Measurements from ENCODE around the gene ARHGEF10L. TPM values are rescaled to one million over a fixed set of nuclear protein-coding genes. Genes with fewer than 3 reads are reported as not detected.

The ARHGEF10L gene
- total RNA-seq, 3 donors from 2014 or later (not counting 1 experiment from before 2014, with no cell fraction given), result 0.70 to 1.7 (median 0.94) TPM

DNA sequence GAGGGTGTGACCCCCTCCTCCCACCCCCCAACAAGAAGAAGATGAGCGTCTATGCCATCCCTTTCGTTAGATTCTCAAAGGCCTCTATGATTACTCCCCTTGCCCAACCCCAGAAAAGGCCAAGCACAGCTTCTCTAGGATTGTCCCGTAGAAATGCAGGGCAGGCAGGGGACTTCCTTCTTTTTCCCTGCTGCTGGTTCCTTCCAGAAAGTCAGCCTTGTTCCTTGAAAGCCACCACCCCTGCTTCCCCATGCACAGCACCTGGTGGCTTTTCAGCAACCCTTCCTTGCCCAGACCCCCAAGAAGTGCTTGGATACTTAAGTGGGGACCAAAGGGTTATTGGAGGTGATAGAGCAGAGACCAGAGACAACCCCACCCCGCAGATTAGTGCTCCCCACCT lies 75.1 kb downstream of the ARHGEF10L start:
- Histone ChIP-seq H3K27ac (ENCODE audit: low read length) (no peak overlapping the region), H3K27me3 (ENCODE audit: control insufficient read depth, insufficient read depth, low read length) (no peaks in the 10 kb centered on the region), H3K36me3 (ENCODE audit: control insufficient read depth, insufficient read depth, low read length) (no peaks in the 10 kb centered on the region), H3K9me3 (ENCODE audit: control insufficient read depth, insufficient read depth, low read length) (no peaks in the 10 kb centered on the region), H3K4me3 (ENCODE audit: low read length) (no peak overlapping the region), H3K4me1 (ENCODE audit: control insufficient read depth, insufficient read depth, low read length) (peaks cover 5% of the 10 kb centered on the region)
- Mint-ChIP-seq H3K4me3 (no peak overlapping the region), H3K9me3 (no peaks in the 10 kb centered on the region), H3K27ac (no peak overlapping the region), H3K4me1 (no peaks in the 10 kb centered on the region), H3K27me3 (ENCODE audit: low read depth in 2 of 2) (peaks cover 0 to 4% of the 10 kb centered on the region in 2 donors), H3K36me3 (no peaks in the 10 kb centered on the region)
- WGBS (ENCODE audit: insufficient coverage), result 58% methylated on average over 3 of the region's 4 CpGs
- intact Hi-C loops (cut with micrococcal nuclease), result no loop called here
- DNase-seq, result no peak
- TF ChIP-seq, protein P1, sequence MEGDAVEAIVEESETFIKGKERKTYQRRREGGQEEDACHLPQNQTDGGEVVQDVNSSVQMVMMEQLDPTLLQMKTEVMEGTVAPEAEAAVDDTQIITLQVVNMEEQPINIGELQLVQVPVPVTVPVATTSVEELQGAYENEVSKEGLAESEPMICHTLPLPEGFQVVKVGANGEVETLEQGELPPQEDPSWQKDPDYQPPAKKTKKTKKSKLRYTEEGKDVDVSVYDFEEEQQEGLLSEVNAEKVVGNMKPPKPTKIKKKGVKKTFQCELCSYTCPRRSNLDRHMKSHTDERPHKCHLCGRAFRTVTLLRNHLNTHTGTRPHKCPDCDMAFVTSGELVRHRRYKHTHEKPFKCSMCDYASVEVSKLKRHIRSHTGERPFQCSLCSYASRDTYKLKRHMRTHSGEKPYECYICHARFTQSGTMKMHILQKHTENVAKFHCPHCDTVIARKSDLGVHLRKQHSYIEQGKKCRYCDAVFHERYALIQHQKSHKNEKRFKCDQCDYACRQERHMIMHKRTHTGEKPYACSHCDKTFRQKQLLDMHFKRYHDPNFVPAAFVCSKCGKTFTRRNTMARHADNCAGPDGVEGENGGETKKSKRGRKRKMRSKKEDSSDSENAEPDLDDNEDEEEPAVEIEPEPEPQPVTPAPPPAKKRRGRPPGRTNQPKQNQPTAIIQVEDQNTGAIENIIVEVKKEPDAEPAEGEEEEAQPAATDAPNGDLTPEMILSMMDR (IDR thresholded peaks at IDR 0.05), result no peak
- ATAC-seq, result no peak

DNA sequence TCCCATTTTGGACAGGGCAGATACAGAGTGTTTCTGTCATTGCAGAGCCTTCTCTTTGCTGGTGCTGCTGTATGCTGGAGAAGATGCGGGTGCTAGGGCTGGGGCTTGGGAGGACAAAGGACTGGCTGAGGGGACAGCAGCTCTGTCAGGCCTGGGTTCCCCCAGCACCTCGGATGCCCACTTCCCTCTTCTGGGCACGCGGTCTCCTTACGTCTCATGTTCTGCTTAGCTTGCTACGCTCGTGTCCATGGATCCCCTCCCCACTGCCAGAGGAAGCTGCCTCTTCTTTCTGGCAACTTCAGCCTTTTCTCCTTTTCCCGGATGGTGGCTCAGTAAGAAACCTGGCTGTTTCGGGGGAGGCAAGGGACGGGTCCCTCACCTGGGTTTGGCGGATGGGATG lies 75.7 kb downstream of the ARHGEF10L start:
- ATAC-seq (no peak), DNase-seq (no peak)
- H3K27ac ChIP-seq (ENCODE audit: low read length), result no peak overlapping the region
- H3K9me3 ChIP-seq (ENCODE audit: control insufficient read depth, insufficient read depth, low read length), result no peaks in the 10 kb centered on the region
- H3K4me3 Mint-ChIP-seq, result no peak overlapping the region
- H3K9me3 Mint-ChIP-seq, result no peaks in the 10 kb centered on the region
- no peak overlapping the region for H3K4me3 ChIP-seq (ENCODE audit: low read length)
- no peaks in the 10 kb centered on the region for H3K4me1 Mint-ChIP-seq
- intact Hi-C loops (cut with micrococcal nuclease), result no loop called here
- H3K27me3 ChIP-seq (ENCODE audit: control insufficient read depth, insufficient read depth, low read length), result no peaks in the 10 kb centered on the region
- peaks cover 0 to 4% of the 10 kb centered on the region in 2 donors for H3K27me3 Mint-ChIP-seq (ENCODE audit: low read depth in 2 of 2)
- no peaks in the 10 kb centered on the region for H3K36me3 Mint-ChIP-seq
- TF ChIP-seq, protein P1 (IDR thresholded peaks at IDR 0.05), result no peak
- H3K27ac Mint-ChIP-seq, result no peak overlapping the region
- peaks cover 5% of the 10 kb centered on the region for H3K4me1 ChIP-seq (ENCODE audit: control insufficient read depth, insufficient read depth, low read length)
- WGBS (ENCODE audit: insufficient coverage), result 73% methylated on average over 11 of the region's 11 CpGs
- no peaks in the 10 kb centered on the region for H3K36me3 ChIP-seq (ENCODE audit: control insufficient read depth, insufficient read depth, low read length)

DNA sequence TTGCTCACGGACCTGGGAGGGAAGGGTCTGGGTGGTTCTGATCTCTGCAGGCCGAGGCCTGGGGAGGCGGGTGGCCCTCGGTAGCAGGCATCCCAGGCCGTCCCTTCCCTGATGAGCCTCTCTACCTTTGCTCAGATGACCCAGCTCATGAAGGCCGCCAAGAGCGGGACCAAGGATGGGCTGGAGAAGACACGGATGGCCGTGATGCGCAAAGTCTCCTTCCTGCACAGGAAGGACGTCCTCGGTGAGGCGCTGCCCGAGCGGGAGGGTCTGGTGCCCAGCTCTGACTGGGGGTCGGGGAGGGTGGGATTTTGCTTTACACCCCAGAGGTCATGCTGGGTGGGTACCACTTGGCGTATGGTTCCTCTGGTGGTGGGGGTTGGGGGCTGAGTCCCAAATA lies 76.5 kb downstream of the ARHGEF10L start:
- no peaks in the 10 kb centered on the region for H3K36me3 ChIP-seq (ENCODE audit: control insufficient read depth, insufficient read depth, low read length)
- intact Hi-C loops (cut with micrococcal nuclease), result no loop called here
- H3K36me3 Mint-ChIP-seq, result no peaks in the 10 kb centered on the region
- H3K9me3 ChIP-seq (ENCODE audit: control insufficient read depth, insufficient read depth, low read length), result no peaks in the 10 kb centered on the region
- no peaks in the 10 kb centered on the region for H3K27me3 ChIP-seq (ENCODE audit: control insufficient read depth, insufficient read depth, low read length)
- H3K9me3 Mint-ChIP-seq, result no peaks in the 10 kb centered on the region
- H3K27me3 Mint-ChIP-seq (ENCODE audit: low read depth in 2 of 2), result peaks cover 0 to 4% of the 10 kb centered on the region in 2 donors
- no peak overlapping the region for H3K4me3 Mint-ChIP-seq
- TF ChIP-seq, protein P1 (IDR thresholded peaks at IDR 0.05), result no peak
- ATAC-seq, result no peak
- WGBS (ENCODE audit: insufficient coverage), result 87% methylated on average over 17 of the region's 17 CpGs
- H3K27ac ChIP-seq (ENCODE audit: low read length), result no peak overlapping the region
- H3K27ac Mint-ChIP-seq, result no peak overlapping the region
- H3K4me1 ChIP-seq (ENCODE audit: control insufficient read depth, insufficient read depth, low read length), result peaks cover 5% of the 10 kb centered on the region
- DNase-seq, result no peak
- no peak overlapping the region for H3K4me3 ChIP-seq (ENCODE audit: low read length)
- H3K4me1 Mint-ChIP-seq, result no peaks in the 10 kb centered on the region

DNA sequence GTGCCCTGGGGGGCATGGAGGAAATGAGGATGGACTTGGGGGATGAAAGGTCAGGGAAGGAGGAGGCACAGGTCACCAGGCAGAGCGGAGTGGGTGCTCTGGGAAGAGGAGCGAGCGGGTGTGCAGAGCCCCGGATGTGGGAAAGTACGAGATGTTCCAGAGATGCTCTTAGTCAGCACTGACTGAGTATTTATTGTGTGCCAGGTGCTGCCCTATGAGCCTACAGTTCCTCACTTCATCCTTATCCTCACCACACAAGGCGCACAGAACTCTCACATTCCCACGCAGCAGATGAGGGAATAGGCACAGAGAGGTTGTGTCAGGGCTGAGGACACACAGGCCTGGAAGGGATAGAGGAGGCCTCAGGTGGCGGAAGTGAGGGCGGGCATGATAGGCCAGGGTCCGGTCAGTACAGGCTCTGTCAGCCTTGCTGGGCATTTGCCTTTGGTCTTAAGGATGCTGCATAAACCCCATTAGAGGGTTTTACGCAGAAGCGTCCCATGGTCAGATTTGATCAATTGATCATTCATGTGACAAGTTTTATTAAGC lies 77.3 kb downstream of the ARHGEF10L start:
- Histone ChIP-seq H3K27ac (ENCODE audit: low read length) (no peak overlapping the region), H3K9me3 (ENCODE audit: control insufficient read depth, insufficient read depth, low read length) (no peaks in the 10 kb centered on the region), H3K4me3 (ENCODE audit: low read length) (no peak overlapping the region), H3K36me3 (ENCODE audit: control insufficient read depth, insufficient read depth, low read length) (no peaks in the 10 kb centered on the region), H3K27me3 (ENCODE audit: control insufficient read depth, insufficient read depth, low read length) (no peaks in the 10 kb centered on the region), H3K4me1 (ENCODE audit: control insufficient read depth, insufficient read depth, low read length) (peaks cover 5% of the 10 kb centered on the region)
- Mint-ChIP-seq H3K4me3 (no peak overlapping the region), H3K4me1 (no peaks in the 10 kb centered on the region), H3K27ac (no peak overlapping the region), H3K27me3 (ENCODE audit: low read depth in 2 of 2) (peaks cover 0 to 4% of the 10 kb centered on the region in 2 donors), H3K9me3 (no peaks in the 10 kb centered on the region), H3K36me3 (no peaks in the 10 kb centered on the region)
- ATAC-seq (no peak), DNase-seq (no peak)
- 92% methylated on average over 12 of the region's 12 CpGs for WGBS (ENCODE audit: insufficient coverage)
- TF ChIP-seq, protein P1 (IDR thresholded peaks at IDR 0.05), result no peak
- intact Hi-C loops (cut with micrococcal nuclease), result no loop called here
